Mesenchymal stem cell (in vitro differentiated cells and primary cell): Measurements from ENCODE around the gene CYTH4.
A peak's percentile ranks its signal among the peaks of the same experiment; 100 is the strongest.
"Not testable (repeated sequence)": the region's sequence is repeated elsewhere in the genome, so short reads cannot be mapped to it uniquely, and the experiment has no call there.

Experiments used
- DNase-seq: peaks from one replicate; pipeline ENCODE4 v3.0.0-alpha.2; 2013
- H2AFZ ChIP-seq: one replicate; pipeline ENCODE4 v1.6.1; 2013; ENCODE audit warnings: low read depth, mild to moderate bottlenecking, control low read depth, inconsistent platforms, low read length, moderate library complexity
- H2AK5ac ChIP-seq: 2 replicates; pipeline ENCODE4 v1.6.1; 2013; ENCODE audit warnings: low read length, moderate library complexity, mild to moderate bottlenecking, inconsistent platforms; ENCODE audit not compliant: severe bottlenecking
- H2BK120ac ChIP-seq: one replicate; pipeline ENCODE4 v1.6.1; 2013; ENCODE audit warnings: low read depth, mild to moderate bottlenecking, inconsistent platforms, low read length, moderate library complexity
- H2BK12ac ChIP-seq, 2 experiments: one replicate each; pipeline ENCODE4 v1.6.1; 2013; ENCODE audit warnings: inconsistent platforms in 2 of 2, low read length in 2 of 2, mild to moderate bottlenecking in 2 of 2, moderate library complexity in 2 of 2, control low read depth in 1 of 2
- H2BK15ac ChIP-seq: one replicate; pipeline ENCODE4 v1.6.1; 2013; ENCODE audit warnings: mild to moderate bottlenecking, low read depth, inconsistent platforms; ENCODE audit not compliant: poor library complexity, severe bottlenecking
- H2BK5ac ChIP-seq: 2 replicates; pipeline ENCODE4 v1.6.1; 2013; ENCODE audit warnings: low read depth, mild to moderate bottlenecking, low read length, control low read depth, inconsistent platforms; ENCODE audit not compliant: poor library complexity, severe bottlenecking
- H3K14ac ChIP-seq, 2 experiments: one replicate each; pipeline ENCODE4 v1.6.1; 2013; ENCODE audit warnings: inconsistent platforms in 2 of 2, low read length in 2 of 2, control low read depth in 1 of 2, mild to moderate bottlenecking in 1 of 2, moderate library complexity in 1 of 2
- H3K18ac ChIP-seq, 2 experiments: one replicate each; pipeline ENCODE4 v1.6.1; 2013; ENCODE audit warnings: inconsistent platforms in 2 of 2, low read length in 2 of 2, control low read depth in 1 of 2, low read depth in 1 of 2, mild to moderate bottlenecking in 1 of 2
- H3K23ac ChIP-seq, 2 experiments: one replicate each; pipeline ENCODE4 v1.6.1; 2013; ENCODE audit warnings: inconsistent platforms in 2 of 2, low read length in 2 of 2, mild to moderate bottlenecking in 2 of 2, moderate library complexity in 2 of 2, control low read depth in 1 of 2
- H3K27ac ChIP-seq: 2 replicates; pipeline ENCODE4 v1.5.1; 2013; ENCODE audit warnings: mild to moderate bottlenecking, moderate library complexity, low read length, control low read depth, inconsistent platforms; ENCODE audit not compliant: poor library complexity, severe bottlenecking
- H3K27me3 ChIP-seq, 2 experiments: 2 replicates each; pipeline versions ENCODE4 v1.6.1 to v1.7.0; 2013; ENCODE audit warnings: low read length in 2 of 2, mild to moderate bottlenecking in 2 of 2, moderate library complexity in 2 of 2, control low read depth in 1 of 2, inconsistent platforms in 1 of 2; ENCODE audit not compliant: control insufficient read depth in 1 of 2, insufficient read depth in 1 of 2
- H3K36me3 ChIP-seq, 2 experiments: 2 replicates each; pipeline versions ENCODE4 v1.6.1 to v1.7.0; 2013; ENCODE audit warnings: low read length in 2 of 2, control low read depth in 1 of 2, inconsistent platforms in 1 of 2, low read depth in 1 of 2, mild to moderate bottlenecking in 1 of 2; ENCODE audit not compliant: insufficient read depth in 2 of 2, control insufficient read depth in 1 of 2
- H3K4ac ChIP-seq, 2 experiments: one replicate each; pipeline ENCODE4 v1.6.1; 2013; ENCODE audit warnings: inconsistent platforms in 2 of 2, low read length in 2 of 2, mild to moderate bottlenecking in 2 of 2, moderate library complexity in 2 of 2, control low read depth in 1 of 2, low read depth in 1 of 2
- H3K4me1 ChIP-seq: 2 replicates; pipeline ENCODE4 v1.6.1; 2013; ENCODE audit warnings: low read depth, low read length, control low read depth; ENCODE audit not compliant: control insufficient read depth, insufficient read depth
- H3K4me2 ChIP-seq: 2 replicates; pipeline ENCODE4 v1.6.1; 2013; ENCODE audit warnings: low read length, mild to moderate bottlenecking, inconsistent platforms; ENCODE audit not compliant: poor library complexity, severe bottlenecking
- H3K4me3 ChIP-seq, 2 experiments: 2 replicates each; pipeline versions ENCODE4 v1.5.1 to v1.7.0; 2013; ENCODE audit warnings: low read length in 2 of 2, mild to moderate bottlenecking in 2 of 2, control low read depth in 1 of 2, low read depth in 1 of 2; ENCODE audit not compliant: insufficient read depth in 1 of 2
- H3K79me1 ChIP-seq: replicated peaks from 2 replicates; pipeline ENCODE4 v1.6.1; 2013; ENCODE audit warnings: mild to moderate bottlenecking, control low read depth, low read length, inconsistent platforms; ENCODE audit not compliant: poor library complexity, severe bottlenecking
- H3K9ac ChIP-seq: 2 replicates; pipeline ENCODE4 v1.7.0; 2013; ENCODE audit warnings: mild to moderate bottlenecking, low read length, moderate library complexity
- H3K9me3 ChIP-seq: 2 replicates; pipeline ENCODE4 v1.7.0; 2013; ENCODE audit warnings: mild to moderate bottlenecking, low read length; ENCODE audit not compliant: control insufficient read depth
- H4K8ac ChIP-seq: one replicate; pipeline ENCODE4 v1.6.1; 2013; ENCODE audit warnings: inconsistent platforms, mild to moderate bottlenecking, low read length, moderate library complexity
- H4K91ac ChIP-seq: one replicate; pipeline ENCODE4 v1.6.1; 2013; ENCODE audit warnings: mild to moderate bottlenecking, low read length, inconsistent platforms
- WGBS: methylation state at CpG from one replicate; pipeline ENCODE4 v1.1.7; 2013; ENCODE audit warnings: mixed read lengths; 5-methylcytosine and 5-hydroxymethylcytosine counted together

Gene CYTH4

GRCh38 chr22:37328017-37328416, 45.7 kb downstream of the CYTH4 start:
- peaks cover 5% of the 10 kb centered on the region for H3K79me1 ChIP-seq
- H3K36me3 ChIP-seq = no peaks in the 10 kb centered on the region
- peak overlapping the region; percentile 35 for H2BK120ac ChIP-seq
- H3K27ac ChIP-seq = peak overlapping the region; percentile 82
- peak; percentile 36 for DNase-seq
- H3K4me1 ChIP-seq = peaks cover 57% of the 10 kb centered on the region
- WGBS = 71% methylated on average over 5 of the region's 8 CpGs
- H3K23ac ChIP-seq = no peak overlapping the region
- H2BK12ac ChIP-seq = no peak overlapping the region
- H4K91ac ChIP-seq = peak overlapping the region; percentile 18
- H3K18ac ChIP-seq = no peak overlapping the region
- no peaks in the 10 kb centered on the region for H3K9me3 ChIP-seq
- no peak overlapping the region for H3K14ac ChIP-seq
- no peak overlapping the region for H4K8ac ChIP-seq
- H2BK15ac ChIP-seq = peak overlapping the region; percentile 48
- no peak overlapping the region for H3K4me3 ChIP-seq
- peaks cover 0 to 67% of the 10 kb centered on the region in 2 experiments for H3K27me3 ChIP-seq
- peak overlapping the region; percentile 95 for H2AK5ac ChIP-seq
- no peak overlapping the region for H2AFZ ChIP-seq
- peak overlapping the region; percentile 48 for H2BK5ac ChIP-seq
- no peak overlapping the region for H3K4ac ChIP-seq
- no peak overlapping the region for H3K9ac ChIP-seq
- no peak overlapping the region for H3K4me2 ChIP-seq

- H3K4me2 ChIP-seq, H4K8ac ChIP-seq, H3K9me3 ChIP-seq, H2BK12ac ChIP-seq, H3K4ac ChIP-seq, DNase-seq, H3K23ac ChIP-seq, H3K14ac ChIP-seq, H3K18ac ChIP-seq, H3K79me1 ChIP-seq, H2AFZ ChIP-seq, H3K36me3 ChIP-seq, H3K9ac ChIP-seq, H3K4me3 ChIP-seq: not testable (repeated sequence)
- peak overlapping the region; percentile 48 for H2BK5ac ChIP-seq
- H2AK5ac ChIP-seq = peak overlapping the region; percentile 95
- H3K27ac ChIP-seq = peak overlapping the region; percentile 82
- WGBS = 82% methylated on average over 6 of the region's 6 CpGs
- H2BK120ac ChIP-seq = peak overlapping the region; percentile 35
- H3K4me1 ChIP-seq = peaks cover 61% of the 10 kb centered on the region
- H3K27me3 ChIP-seq = peaks cover 0 to 67% of the 10 kb centered on the region in 2 experiments
- peak overlapping the region; percentile 18 for H4K91ac ChIP-seq
- peak overlapping the region; percentile 48 for H2BK15ac ChIP-seq
These were observed 46.4 kb downstream of the CYTH4 start for GRCh38 chr22:37328538-37329237.

- Histone ChIP-seq H3K79me1 (peaks cover 5% of the 10 kb centered on the region), H3K9me3 (no peaks in the 10 kb centered on the region), H4K8ac (peak overlapping the region; percentile 28), H2BK120ac (no peak overlapping the region), H2BK5ac (peak overlapping the region; percentile 26), H2BK12ac (peak overlapping the region in 1 of 2 experiments; percentile 49), H2AK5ac (peak overlapping the region; percentile 99), H3K23ac (peak overlapping the region in 1 of 2 experiments; percentile 23), H3K14ac (no peak overlapping the region), H3K4me2 (no peak overlapping the region), H3K27ac (peak overlapping the region; percentile 59), H2AFZ (no peak overlapping the region), H3K4ac (peak overlapping the region in 1 of 2 experiments; percentile 34), H2BK15ac (peak overlapping the region; percentile 53), H3K36me3 (no peaks in the 10 kb centered on the region), H3K27me3 (peaks cover 0 to 67% of the 10 kb centered on the region in 2 experiments), H3K4me3 (no peak overlapping the region), H4K91ac (peak overlapping the region; percentile 65), H3K18ac (peak overlapping the region; percentile 48 to 52), H3K4me1 (peaks cover 61% of the 10 kb centered on the region), H3K9ac (no peak overlapping the region)
- whole genome bisulfite sequencing = 77% methylated on average over 13 of the region's 14 CpGs
- DNase-seq = peak; percentile 36
These were observed 47.2 kb downstream of the CYTH4 start for GRCh38 chr22:37329238-37330140.
